NCI-H748 treated with DMSO at 0.1 percent for 48 hours (cell line): ENCODE measurements around the gene CXorf51B.
"Not testable (repeated sequence)": the region's sequence is repeated elsewhere in the genome, so short reads cannot be mapped to it uniquely, and the experiment has no call there.

Source experiments
- DNase-seq: peaks from one replicate; lab custom pipeline; 2025; lab: John Stamatoyannopoulos, UW

Gene CXorf51B

GRCh38 chrX:146809471-146809870, at the start of gene CXorf51B:
CXorf51B (plus strand) TSS chrX:146809771; CDS start chrX:146809792, 21 bp downstream.
- not testable (repeated sequence) for DNase-seq

DNA sequence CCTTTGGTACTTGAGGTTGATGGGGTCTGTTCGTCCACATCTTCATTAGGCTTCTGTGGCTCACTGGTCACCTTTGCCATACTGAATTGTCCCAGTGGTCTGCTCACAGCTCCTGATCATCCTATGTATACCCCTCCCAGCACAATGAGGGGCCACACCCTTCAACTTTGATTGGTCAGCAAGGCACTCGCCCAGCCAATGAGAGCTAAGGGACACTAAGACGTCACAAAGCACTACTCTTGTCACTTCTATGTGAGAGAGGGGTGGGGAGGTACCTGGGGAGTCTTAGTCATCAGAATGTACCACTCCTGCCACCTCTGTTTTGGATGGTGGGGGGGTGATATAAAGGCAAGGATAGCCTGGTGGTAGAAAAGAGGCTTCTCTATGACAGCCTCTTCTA, 5.1 kb downstream of the CXorf51B start, which contains the start of gene CXorf51A:
Gene CXorf51A, minus strand, starts transcription at position 101 of the 400 bp plus-strand sequence. Its CDS starts 21 bp downstream, at position 80.
- not testable (repeated sequence) for DNase-seq

- DNase-seq = no peak
Observed at GRCh38 chrX:146831994-146832393, 22.4 kb downstream of the CXorf51B start.

GRCh38 chrX:146854281-146854680, 44.7 kb downstream of the CXorf51B start:
- DNase-seq = no peak
